ENCODE data around the gene SH3RF1. TPM values are rescaled to one million over a fixed set of nuclear protein-coding genes. Genes with fewer than 3 reads are reported as not detected.
A peak's percentile ranks its signal among the peaks of the same experiment; 100 is the strongest.

SH3RF1 gene
- total and polyA plus RNA-seq, 10 of the 15 experiments (the other 5 are each of a cell fraction or from before 2014, with no cell fraction given), result 4.5 to 22.5 (median 10.4) TPM

DNA sequence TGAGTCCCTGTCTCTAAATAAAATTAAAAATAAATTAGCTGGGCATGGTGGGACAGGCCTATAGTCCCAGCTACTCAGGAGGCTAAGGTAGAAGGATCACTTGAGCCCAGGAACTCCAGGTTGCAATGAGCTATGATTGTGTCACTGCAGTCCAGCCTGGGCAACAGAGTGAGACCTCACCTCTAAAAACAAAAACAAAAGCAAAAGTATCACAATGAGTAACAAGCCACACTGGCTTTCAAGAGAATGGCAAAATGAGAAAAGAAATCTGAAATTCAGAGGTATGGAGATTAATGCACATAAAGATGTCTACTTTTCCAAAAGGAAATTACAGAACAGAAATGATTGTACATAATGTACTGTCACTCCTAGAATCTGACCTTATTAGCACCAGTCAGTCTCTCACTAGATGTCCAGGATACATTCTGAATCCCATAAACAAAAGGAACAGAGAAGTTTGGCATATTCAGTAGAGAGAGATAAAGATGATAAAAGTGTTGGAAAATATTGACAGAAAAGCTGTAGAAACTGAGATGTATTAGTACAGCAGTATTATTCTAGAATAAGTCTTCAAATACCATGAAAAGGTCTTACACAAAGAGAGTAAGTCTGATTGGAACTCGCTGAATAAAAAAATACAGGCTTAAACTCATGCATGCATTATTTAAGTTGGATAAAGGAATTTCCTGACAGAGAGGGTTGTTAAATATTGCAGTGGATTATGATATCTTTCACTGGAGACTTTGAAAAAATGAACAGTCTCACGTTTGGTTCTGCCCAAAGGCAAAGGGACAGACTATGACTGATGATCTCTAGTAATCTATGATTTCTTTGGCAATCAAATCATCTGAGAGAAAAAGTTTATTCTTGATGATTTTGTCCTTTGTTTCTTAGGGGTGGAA lies 102.5 kb downstream of the SH3RF1 start:
- BruUV-seq (replicated peaks), result no TSS peak
- ChIA-PET SMC1A (ENCODE audit: uncharacterized antibody, unreplicated experiment) (interaction anchor here (0.7 to 2.4 kb wide), 14 partner anchors 11 to 270 kb away, joined by 3 to 11 read pairs (median 3); no protein-coding TSS in a partner anchor), POLR2A (interaction anchor here (0.6 to 2.7 kb wide), 2 partner anchors 22 to 134 kb away, joined by 4 to 7 read pairs; no protein-coding TSS in a partner anchor), RAD21 (ENCODE audit: unreplicated experiment) (interaction anchor here (0.6 to 2.4 kb wide), 9 partner anchors 9 to 319 kb away, joined by 3 to 8 read pairs (median 3); no protein-coding TSS in a partner anchor), CTCF (interaction anchor here (0.6 to 1.1 kb wide), 3 partner anchors 11 to 244 kb away, joined by 3 read pairs; no protein-coding TSS in a partner anchor)
- Histone ChIP-seq H3K4me1 (ENCODE audit: control insufficient read depth, insufficient read depth, low read length) (peaks cover 5% of the 10 kb centered on the region; the same call in 1 of the 2 replicates), H3K27me3 (replicated peaks in 1 of 2; ENCODE audit: control insufficient read depth in 2 of 2, insufficient read depth in 2 of 2, low read length in 1 of 2) (no peaks in the 10 kb centered on the region), H3K27ac (ENCODE audit: control insufficient read depth, insufficient read depth) (no peak overlapping the region), H3K36me3 (ENCODE audit: control insufficient read depth in 2 of 2, insufficient read depth in 2 of 2, low read length in 1 of 2) (no peaks in the 10 kb centered on the region; a peak in 1 of 4 replicates), H3K4me2 (ENCODE audit: control insufficient read depth, insufficient read depth) (peak overlapping the region; percentile 28), H2AFZ (ENCODE audit: control insufficient read depth, low read depth, low read length) (no peak overlapping the region), H3K9me3 (replicated peaks; ENCODE audit: control insufficient read depth, insufficient read depth, low read length) (no peaks in the 10 kb centered on the region), H3K9ac (ENCODE audit: control insufficient read depth, insufficient read depth, low read length) (no peak overlapping the region), H3K4me3 (0 out of 2 replicates have a peak overlapping the region, but pooled peaks have one; percentile 25), H3K79me2 (ENCODE audit: control insufficient read depth, insufficient read depth, low read length) (peaks cover 14% of the 10 kb centered on the region), H4K20me1 (ENCODE audit: control insufficient read depth, insufficient read depth) (no peaks in the 10 kb centered on the region)
- 90% methylated on average over 2 of the region's 2 CpGs for WGBS (ENCODE audit: insufficient coverage, insufficient replicate concordance, low lambda C conversion rate, missing lambda C conversion rate)
- in situ Hi-C loops (cut with MboI), result no loop called here
- peak; percentile 97 for ATAC-seq
- DNase-seq (ENCODE audit: low read depth, low spot score), result peak; percentile 35
- intact Hi-C loops (cut with micrococcal nuclease; ENCODE audit: unreplicated experiment), result no loop called here
- peak; percentile 80 for FAIRE-seq
- TF ChIP-seq RUNX3 (IDR thresholded peaks at IDR 0.05; ENCODE audit: low read length) (peak; percentile 82), MTA3 (IDR thresholded peaks at IDR 0.05; ENCODE audit: borderline replicate concordance, low read length) (no peak), CBFB (IDR thresholded peaks at IDR 0.05; ENCODE audit: low read depth) (0 out of 2 replicates have a peak, but pooled peaks have one; percentile 28), IKZF2 (IDR thresholded peaks at IDR 0.05) (peak; percentile 55 to 66; a peak in 2 of 4 replicates), ATF7 (IDR thresholded peaks at IDR 0.05; ENCODE audit: low read depth) (peak; percentile 69), HDGF (IDR thresholded peaks at IDR 0.05) (peak; percentile 72; the same call in 1 of the 2 replicates), SIX5 (IDR thresholded peaks at IDR 0.05; ENCODE audit: low read depth, low read length, severe bottlenecking) (no peak), MLLT1 (IDR thresholded peaks at IDR 0.05) (0 out of 2 replicates have a peak, but pooled peaks have one; percentile 42), JUNB (IDR thresholded peaks at IDR 0.05) (peak; percentile 81), SKIL (IDR thresholded peaks at IDR 0.05; ENCODE audit: low read depth, poor library complexity, severe bottlenecking) (peak; percentile 26), CREM (IDR thresholded peaks at IDR 0.05; ENCODE audit: low read depth) (no peak), JUND (IDR thresholded peaks at IDR 0.05; ENCODE audit: low read depth, low read length) (0 out of 2 replicates have a peak, but pooled peaks have one; percentile 32), RAD21 (IDR thresholded peaks at IDR 0.05; ENCODE audit: insufficient read depth, low read depth, low read length) (no peak), DPF2 (IDR thresholded peaks at IDR 0.05) (peak; percentile 54; the same call in 1 of the 2 replicates), ZSCAN29 (IDR thresholded peaks at IDR 0.05) (no peak), IRF4 (IDR thresholded peaks at IDR 0.05; ENCODE audit: low read depth, low read length) (0 out of 2 replicates have a peak, but pooled peaks have one; percentile 22), SMAD1 (IDR thresholded peaks at IDR 0.05; ENCODE audit: low read depth, partially characterized antibody) (no peak), NFIC (IDR thresholded peaks at IDR 0.05; ENCODE audit: low read depth, low read length) (peak; percentile 22; the same call in 1 of the 2 replicates)
- TF ChIP-seq, protein P1, sequence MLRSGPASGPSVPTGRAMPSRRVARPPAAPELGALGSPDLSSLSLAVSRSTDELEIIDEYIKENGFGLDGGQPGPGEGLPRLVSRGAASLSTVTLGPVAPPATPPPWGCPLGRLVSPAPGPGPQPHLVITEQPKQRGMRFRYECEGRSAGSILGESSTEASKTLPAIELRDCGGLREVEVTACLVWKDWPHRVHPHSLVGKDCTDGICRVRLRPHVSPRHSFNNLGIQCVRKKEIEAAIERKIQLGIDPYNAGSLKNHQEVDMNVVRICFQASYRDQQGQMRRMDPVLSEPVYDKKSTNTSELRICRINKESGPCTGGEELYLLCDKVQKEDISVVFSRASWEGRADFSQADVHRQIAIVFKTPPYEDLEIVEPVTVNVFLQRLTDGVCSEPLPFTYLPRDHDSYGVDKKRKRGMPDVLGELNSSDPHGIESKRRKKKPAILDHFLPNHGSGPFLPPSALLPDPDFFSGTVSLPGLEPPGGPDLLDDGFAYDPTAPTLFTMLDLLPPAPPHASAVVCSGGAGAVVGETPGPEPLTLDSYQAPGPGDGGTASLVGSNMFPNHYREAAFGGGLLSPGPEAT (IDR thresholded peaks at IDR 0.05; ENCODE audit: low read depth), result peak; percentile 62; the same call in 1 of the 2 replicates

Data from GM12878 (cell line).